Right forelimb (tissue), 1 donor: ENCODE measurements around the gene STK32B.
"Not testable (repeated sequence)": the region's sequence is repeated elsewhere in the genome, so short reads cannot be mapped to it uniquely, and the experiment has no call there.

Experiments
- DNase-seq: peaks from one replicate; pipeline ENCODE4 v3.0.0-alpha.2; 2018

Gene STK32B

DNA sequence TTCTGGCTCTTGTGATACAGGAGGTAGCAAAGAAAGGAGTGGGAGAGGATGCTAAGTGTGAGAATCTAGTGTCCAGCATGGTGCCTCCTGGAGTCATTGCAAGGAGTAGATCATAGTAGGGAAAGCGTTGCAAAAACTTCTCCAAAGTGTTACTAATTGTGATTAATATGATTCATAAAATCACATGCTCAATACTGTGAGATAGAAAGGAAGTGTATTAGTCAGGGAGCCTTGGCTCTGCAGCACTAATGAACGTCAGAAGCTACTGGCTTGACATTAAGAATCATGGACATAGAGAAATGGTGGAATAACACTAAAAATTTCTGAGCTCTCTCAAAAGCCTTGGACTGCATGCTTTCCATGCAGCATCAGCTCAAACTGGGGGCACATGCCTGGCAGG lies 358.0 kb downstream of the STK32B start:
- DNase-seq: no peak

DNA sequence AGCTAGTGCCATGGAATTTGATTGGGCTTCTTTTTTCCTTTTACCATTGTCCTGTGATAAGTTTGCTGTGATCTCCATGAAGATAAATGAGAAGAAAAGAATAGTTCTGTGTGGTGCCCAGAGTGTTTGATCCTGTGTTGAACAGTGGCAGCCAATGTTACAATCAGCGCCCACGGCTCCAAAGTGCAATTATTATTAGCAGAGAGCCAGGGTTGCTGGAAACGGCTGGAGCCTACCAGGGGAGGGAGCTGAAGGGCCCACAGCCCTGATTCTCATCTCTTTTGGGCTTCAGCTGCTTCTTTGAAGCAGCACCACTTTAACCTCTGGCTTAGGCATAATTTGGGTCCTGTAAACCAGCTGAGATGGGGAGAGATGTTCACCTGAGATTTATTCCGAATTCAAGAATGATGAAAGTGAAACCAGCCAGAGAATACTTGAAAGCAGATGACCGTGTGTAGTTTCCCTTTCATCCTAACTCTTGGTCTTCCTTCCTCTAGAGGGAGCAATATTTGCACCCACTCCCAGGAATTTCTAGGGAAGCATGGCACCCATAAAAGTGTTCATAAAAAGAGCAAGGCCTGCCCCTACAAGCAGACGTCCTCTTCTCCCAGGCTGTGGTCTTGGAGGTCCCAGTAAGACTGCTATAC lies 358.8 kb downstream of the STK32B start:
- no peak for DNase-seq

DNA sequence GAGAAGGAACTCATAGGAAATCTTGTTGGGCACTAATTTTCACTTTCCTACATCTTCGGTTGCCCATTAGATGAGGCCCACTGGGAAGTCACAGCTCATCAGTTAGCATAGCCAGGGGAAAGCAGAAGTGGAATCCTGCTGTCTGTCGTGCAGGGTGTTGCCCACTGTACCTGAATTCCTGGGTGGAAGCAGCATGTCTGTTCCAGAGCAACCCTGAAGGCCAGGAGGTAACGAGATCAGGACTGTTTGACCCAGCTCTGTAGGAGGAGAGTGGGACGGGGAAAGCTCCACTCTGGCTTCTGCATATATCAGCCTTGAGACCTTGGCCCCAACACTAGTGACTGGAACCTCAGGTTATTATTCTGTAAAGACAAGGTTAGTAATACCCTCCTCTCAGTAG lies 361.0 kb downstream of the STK32B start:
- no peak for DNase-seq

DNA sequence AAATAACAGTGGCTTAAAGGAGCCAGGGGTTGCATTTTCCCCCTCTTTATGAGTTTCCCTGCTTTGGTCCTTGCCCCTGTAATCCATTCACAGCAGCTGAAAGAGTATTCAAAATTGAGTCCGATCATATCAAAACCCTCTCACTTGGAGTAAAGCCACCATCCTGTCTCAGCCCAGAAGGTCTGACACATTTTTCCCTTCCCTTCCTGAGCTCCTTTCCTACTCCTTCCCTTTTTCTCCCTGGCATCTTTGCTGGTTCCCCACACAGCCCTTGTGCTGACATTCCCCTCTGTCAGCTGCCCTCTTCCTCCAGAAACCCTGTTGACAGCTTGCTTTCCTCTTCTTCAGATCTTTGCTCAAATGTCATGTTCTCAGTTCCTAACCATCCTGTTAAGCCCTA lies 361.5 kb downstream of the STK32B start:
- DNase-seq: no peak

DNA sequence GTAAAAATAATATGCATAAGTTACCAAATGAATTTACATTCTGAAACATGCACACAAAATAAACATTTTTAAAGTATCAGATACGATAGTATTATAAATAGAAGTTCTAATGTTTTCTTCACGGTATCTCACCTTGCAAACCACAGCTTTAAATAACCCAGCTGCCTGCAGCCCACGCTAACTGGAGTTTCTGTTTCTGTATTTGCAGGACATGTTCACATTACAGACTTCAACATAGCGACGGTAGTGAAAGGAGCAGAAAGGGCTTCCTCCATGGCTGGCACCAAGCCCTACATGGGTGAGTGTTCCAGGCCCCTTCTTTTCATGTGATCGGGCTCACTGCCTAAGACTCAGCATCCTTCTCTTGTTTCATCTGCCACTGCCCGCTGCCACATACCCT lies 365.4 kb downstream of the STK32B start:
- DNase-seq: no peak

DNA sequence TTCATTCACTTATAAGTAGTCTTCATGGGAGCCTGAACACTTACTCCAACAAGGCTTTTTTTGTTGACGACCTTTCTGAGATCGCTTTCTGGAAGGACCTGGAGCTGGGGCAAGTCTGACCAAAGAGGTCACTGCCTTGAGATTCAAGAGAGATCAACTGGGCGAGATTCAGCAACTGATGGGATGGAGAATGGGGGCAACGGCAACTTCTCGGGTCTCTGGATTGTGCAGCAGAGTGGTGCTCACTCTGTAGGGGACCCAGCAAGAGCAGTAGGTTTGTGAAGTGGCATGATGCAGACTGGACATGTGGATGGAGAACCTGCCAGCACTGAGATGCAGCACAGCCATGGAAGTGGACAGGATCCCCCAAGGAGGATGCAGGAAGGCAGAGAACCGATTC lies 369.0 kb downstream of the STK32B start:
- no peak for DNase-seq

DNA sequence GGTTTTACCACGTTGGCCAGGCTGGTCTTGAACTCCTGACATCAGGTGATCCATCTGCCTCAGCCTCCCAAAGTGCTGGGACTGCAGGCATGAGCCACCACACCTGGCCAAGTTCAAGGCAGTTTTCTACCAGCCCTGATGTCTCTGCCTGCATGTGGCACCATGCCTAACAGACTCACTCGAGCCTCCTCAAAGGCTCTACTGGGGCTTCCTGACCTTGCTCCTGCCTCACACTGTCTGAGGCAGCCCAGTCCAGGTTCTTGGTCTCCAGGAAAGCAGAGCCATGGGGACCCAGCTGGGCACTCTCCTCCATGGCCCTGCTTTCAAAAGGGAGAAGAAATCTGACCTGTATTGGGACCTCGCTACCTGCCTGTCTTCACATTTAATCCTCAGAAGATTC lies 370.1 kb downstream of the STK32B start:
- DNase-seq: no peak

DNA sequence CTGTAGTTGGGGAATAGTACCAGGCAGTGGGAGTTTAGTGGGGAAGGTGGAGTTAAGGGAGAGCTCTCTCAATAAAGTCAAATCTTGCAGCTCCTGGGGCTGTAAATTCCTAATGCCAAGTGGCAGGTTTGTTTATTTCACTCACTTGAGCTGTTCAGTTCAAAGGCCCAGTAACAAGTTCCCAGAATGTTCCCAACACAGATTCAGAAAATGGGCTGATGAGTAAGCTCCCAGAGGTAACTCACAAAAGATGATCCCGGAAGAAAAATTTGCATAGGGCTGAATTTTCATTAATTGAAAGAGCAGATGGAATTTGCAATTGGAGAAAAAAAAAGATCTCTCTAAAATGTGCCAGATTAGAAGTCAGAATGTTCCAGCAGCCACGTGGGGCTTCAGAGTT lies 370.9 kb downstream of the STK32B start:
- no peak for DNase-seq

DNA sequence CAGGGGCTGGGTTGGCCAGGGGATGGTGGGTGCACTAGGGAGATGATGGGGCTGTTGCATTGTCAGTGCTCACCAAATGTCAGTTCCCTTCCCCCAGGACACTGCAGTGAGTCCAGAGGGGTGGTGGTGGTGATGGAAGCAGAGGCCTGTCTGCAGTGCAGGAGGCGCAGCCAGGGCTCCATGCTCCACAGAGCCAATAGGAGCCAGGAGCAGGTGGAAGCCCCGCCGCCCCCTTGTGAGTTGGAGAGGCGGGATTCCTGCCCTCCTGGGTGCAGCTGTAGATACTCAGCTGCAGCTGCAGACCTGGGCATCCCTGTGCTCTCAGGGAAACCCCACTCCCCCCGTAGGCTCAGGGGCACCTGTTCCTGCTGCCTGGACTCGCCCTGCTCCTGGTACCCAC lies 372.4 kb downstream of the STK32B start:
- no peak for DNase-seq

DNA sequence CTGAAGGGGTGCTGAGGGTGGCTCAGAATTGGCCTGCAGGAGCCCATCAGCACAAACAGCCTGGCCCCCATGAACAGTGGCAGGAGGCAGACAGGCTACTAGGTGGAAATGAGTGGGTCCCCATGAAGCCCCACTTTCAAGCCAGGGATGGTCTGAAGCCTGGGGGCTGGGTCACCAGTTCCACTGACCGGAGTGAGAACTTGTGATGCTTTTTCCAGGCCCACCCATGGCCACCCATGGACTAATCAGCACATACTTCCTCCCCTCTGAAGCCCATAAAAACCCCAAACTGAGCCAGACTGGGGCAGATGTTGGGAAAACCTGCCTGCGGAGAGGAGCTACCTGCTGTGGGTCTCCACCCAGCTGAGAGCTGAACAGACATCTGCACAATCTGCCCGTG lies 372.9 kb downstream of the STK32B start:
- no peak for DNase-seq

DNA sequence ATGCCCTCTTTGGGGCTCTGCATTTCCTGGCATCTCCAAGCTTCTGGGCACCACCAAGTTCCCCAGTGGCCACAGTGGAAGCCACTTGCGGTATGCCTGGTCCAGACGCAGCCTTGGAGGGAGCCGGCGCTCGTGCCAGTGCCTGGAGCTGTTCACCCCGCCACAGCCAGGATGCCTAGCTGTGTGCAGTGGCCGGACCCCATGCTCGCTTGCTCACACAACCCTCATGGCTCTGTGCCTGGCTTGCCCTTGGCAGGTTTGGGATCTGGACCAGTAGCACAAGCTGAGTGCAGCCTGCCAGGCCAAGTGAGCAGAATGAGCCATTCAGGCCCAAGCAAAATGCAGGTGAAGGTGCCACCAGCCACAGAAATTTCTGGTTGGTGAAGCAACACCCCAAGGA lies 373.6 kb downstream of the STK32B start:
- no peak for DNase-seq

DNA sequence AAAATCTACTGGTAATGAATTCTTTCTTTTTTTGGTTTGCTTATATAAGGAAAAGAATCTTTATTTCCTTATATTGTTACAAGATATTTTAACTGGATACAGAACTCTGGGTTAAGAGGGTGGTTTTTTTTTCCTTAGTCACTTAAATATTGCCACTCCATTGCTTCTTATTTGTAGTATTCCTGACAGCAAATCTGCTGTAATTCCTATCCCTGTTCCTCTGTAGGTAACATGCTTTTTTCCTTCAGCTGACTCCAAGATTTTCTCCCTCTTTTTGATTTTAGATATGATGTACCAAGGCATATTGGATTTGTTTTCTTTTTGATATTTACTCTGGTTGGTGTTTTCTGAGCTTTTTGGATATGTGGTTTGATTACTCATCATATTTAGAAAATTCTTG lies 378.5 kb downstream of the STK32B start:
- DNase-seq: no peak

DNA sequence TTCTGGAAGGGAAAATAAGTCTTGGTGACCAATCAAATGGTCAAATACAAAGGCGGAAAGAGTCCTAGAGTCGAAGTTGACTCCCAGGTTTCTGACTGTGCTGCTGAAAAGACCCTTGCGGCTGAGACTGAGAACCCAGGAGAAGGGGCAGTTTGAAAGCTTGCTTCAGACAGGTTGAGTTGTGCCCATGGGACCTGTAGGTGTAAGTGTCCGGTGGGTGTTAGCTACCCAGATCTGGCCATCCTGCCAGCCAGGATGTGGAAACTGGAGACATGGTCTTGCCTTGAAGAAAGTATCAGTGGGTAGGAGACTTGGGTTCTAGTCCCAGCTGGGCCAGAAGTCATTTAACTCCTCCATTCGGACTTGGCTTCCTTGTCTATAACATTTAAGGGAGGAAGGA lies 381.9 kb downstream of the STK32B start:
- DNase-seq: no peak

DNA sequence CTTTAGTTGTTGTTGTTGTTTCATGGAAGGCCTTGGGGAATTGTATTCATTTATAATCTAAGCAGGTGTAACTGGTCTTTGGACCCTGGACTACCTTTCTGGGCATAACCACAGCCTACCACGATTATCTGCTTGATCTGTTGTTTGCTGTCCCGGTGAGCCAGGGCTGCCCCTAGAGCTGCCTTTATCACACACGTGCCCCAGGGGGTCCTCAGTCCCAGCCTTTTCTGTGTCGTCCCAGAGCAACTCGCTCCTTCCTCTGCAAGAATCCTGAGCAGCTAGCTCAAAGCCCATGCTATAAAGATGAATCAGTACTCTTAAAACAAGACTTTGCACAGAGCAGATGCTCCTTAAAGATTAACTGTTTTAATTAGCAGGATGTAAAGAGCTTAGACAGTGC lies 383.9 kb downstream of the STK32B start:
- no peak for DNase-seq

DNA sequence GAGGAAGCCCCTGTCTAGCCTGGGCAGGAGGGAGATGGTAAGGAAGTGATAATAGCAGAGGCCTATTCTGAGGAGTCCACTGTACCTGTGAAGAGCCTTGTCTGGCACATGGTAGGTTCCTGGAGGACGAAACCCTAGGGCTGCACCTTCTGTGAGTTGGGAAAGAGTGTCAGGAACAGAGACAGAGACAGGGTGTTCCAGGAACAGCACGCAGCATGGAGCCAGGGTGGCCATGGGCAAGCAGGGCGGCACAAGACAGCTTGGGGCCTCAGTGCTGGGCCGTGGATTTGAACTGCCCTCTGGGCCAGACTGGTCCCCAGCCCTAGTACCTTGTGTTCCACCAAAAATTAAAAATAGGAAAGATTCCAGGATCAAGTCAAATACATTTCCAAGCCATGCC lies 384.5 kb downstream of the STK32B start:
- DNase-seq: no peak

DNA sequence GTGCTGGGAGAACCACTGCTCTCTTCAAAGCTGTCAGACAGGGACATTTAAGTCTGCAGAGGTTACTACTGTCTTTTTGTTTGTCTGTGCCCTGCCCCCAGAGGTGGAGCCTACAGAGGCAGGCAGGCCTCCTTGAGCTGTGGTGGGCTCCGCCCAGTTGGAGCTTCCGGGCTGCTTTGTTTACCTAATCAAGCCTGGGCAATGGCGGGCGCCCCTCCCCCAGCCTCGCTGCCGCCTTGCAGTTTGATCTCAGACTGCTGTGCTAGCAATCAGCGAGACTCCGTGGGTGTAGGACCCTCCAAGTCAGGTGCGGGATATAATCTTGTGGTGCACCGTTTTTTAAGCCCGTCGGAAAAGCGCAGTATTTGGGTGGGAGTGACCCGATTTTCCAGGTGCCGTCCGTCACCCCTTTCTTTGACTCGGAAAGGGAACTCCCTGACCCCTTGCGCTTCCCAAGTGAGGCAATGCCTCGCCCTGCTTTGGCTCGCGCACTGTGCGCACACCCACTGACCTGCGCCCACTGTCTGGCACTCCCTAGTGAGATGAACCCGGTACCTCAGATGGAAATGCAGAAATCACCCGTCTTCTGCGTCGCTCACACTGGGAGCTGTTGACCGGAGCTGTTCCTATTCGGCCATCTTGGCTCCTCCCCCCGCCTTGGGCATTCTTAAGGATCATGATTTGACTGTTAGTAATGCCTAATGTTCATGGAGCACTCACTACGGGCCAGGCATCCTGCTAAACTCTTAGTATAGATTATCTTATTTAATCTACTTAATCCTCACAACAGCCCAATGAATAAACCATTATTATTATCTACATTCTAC lies 392.9 kb downstream of the STK32B start:
- DNase-seq: not testable (repeated sequence)

DNA sequence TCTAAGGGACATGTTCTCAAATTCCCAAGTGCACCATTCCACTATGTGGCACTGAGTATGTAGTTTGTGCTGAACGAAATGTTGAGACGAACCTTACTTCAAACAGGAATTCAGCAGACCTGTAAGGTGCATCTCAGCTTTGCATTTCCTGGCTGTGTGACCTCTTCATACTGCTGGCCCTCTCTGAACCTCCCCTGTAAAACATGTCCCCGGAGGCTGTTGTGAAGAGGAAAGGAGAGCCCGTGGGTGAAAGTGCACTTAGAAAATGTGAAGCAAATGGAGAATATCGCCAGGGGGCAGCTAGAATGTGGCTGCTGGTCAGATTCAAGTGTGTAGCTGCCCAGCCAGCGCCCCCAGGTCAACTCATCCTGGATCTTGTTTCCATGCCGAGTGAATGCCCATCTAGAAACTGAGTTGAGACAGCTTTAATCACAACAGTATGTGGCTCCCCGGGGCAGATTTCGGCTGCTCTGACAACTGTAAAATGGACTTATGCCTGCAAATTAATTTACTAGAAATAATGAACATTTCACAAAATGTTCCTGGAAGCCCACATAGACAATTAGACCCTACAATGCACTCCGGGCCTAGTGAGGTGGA lies 393.7 kb downstream of the STK32B start:
- DNase-seq: no peak

DNA sequence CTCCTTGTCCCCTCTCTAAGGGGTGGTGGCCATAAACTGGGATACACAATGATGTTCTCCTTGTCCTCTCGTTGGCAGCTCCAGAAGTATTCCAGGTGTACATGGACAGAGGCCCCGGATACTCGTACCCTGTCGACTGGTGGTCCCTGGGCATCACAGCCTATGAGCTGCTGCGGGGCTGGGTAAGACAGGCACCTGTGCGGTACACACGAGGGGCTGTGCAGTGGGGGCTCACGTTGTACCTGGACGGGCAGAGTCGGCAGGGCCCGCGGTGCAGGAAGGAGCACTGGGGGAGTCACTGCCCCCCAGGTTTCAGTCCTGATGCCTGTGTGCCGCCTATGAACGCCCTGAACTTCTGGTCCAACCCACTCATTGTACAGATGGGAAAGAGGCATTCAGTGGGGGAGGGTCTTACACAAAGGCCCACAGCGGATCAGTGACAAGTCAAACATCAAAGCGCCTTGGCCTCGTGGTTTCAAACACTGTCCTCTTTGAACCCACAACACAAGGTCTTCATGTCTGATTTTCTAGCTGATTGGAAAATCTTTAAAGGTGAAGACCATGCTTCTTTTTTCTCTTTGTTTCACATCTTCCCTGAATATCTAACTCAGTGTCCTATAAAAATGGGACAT lies 395.4 kb downstream of the STK32B start:
- DNase-seq: no peak

DNA sequence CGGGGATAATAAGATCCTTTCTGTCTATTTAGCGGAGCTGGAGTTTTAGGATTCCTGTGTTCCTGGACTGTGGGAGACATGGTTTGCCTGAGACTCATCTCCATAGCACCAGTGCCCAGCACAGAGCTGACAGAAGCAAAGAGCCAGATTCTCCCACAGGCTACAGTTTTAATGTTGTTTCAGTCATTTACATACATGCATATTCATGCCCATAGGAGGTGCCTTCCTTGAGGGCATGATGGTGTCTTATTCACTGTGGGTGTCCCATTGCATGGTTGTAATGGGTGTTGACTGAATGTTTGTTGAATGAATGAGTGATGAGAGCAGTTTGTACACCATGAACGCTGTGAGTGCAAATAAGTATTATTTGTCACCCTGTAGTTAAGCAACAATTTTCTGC lies 396.5 kb downstream of the STK32B start:
- no peak for DNase-seq

DNA sequence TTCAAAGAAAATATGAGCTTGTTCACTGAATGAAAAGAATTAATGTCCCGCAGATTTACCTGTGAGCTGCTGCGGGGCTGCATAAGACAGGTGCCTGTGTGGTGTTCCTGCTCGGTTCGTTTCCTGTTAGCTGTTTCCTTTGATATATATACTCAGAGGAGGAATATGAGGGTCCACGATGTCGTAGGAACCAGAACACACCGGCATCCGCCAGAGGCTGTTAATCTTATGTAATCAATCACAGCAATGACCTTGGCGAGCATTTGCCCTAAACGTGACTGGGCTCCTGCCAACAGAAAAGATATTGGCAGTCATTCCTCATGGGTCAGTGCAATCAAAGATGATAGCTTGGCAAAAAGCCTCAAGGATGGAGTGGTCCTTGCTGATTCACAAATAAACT lies 396.9 kb downstream of the STK32B start:
- no peak for DNase-seq

DNA sequence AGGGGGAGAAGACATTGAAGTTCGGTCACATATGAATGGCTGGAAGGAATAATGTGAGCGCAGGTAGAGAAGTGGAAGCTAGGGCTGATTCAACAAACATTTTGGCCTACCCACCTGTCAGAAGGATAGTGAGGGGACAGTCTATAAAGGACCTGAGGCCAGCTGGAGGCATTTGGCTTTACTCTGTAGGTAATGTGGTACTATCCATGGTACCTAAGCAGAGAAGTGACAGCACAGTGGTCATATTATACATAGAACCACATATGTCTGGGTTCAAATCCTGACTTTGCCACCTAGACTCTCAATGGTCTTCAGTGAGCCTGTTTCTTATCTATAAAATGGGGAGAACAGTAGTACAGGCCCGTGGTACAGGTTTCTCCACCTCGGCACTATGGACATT lies 400.0 kb downstream of the STK32B start:
- DNase-seq: peak; percentile 16

DNA sequence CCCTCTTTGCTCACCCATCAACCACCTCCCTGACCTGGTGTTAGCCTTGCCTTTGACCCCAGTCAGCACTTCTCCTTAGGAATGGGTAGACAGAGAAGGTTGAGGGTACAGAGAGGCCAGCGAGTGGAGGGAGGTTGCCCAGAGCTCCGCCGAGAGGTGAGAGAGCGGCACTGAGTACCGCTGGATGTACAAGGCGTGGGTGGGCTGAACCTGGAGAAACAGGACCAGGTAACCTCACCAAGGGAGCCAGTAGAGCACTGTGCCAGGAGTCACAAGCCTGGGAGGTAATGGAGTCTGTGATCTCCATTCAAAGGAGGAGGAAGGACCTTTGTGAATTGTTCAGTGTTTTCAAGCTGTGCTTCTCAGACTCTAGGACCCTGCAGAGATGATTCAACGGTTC lies 400.9 kb downstream of the STK32B start:
- DNase-seq: peak; percentile 30

DNA sequence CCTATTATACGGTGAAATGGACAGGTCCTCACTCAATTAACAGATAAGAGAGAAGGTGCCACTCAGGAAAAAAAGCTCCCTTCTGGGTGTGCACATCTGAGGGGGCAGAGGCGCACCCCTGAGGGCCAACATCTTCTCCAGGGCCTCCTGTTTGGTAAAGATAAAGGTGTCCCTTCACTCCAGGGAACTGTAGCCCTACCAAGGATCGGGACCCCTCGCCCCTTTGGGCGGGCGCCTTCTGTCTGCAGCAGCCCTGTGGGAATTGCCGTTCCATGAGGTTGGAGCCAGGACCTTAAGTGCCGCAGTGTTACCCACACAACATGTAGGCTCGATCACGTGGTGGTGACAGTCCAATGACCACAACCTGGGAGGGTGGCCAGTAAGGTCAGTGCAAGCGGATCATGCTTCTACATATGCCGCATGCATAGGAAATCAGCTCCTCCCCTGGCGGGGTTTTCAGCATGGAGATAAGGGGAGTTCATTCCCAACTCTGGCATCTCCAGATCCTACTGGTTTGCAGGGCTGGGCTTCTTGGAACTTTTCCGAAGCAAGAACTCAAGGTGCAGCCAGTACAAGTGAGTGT lies 403.8 kb downstream of the STK32B start:
- no peak for DNase-seq
